HG03354 (cell line): ENCODE data around the gene SHANK3.

Experiments
- ATAC-seq: cut with Tn5 transposase; IDR thresholded peaks from one replicate; pipeline ENCODE4 v1.9.1; 2021; ENCODE audit warnings: mild to moderate bottlenecking; ENCODE audit not compliant: unreplicated experiment, poor library complexity, severe bottlenecking

SHANK3 gene

GRCh38 chr22:50721257-50721844 lies 48.7 kb downstream of the SHANK3 start:
- no peak for ATAC-seq

- no peak for ATAC-seq
Measured at GRCh38 chr22:50722048-50722701, 49.6 kb downstream of the SHANK3 start.
